Liver (tissue), 9 donors: Measurements from ENCODE around the gene BARHL1. TPM values are rescaled to one million over a fixed set of nuclear protein-coding genes. Genes with fewer than 3 reads are reported as not detected.
"Not testable (repeated sequence)": the region's sequence is repeated elsewhere in the genome, so short reads cannot be mapped to it uniquely, and the experiment has no call there.

Experiments
- DNase-seq: peaks from one replicate; pipeline ENCODE4 v3.0.0-alpha.2; 2017; ENCODE audit warnings: low spot score
- H3K27ac ChIP-seq, 2 donors: one replicate each; pipeline ENCODE4 v1.7.0; 2013; ENCODE audit warnings: inconsistent platforms in 2 of 2, low read length in 2 of 2, control low read depth in 1 of 2, low read depth in 1 of 2, mild to moderate bottlenecking in 1 of 2
- H3K27me3 ChIP-seq, 4 donors: one replicate each; pipeline versions ENCODE4 v1.6.1 to v1.7.0; 2013; ENCODE audit warnings: low read length in 3 of 4, inconsistent platforms in 1 of 4, mild to moderate bottlenecking in 1 of 4, moderate library complexity in 1 of 4; ENCODE audit not compliant: control insufficient read depth in 4 of 4, insufficient read depth in 4 of 4
- H3K36me3 ChIP-seq, 4 donors: one replicate each; pipeline versions ENCODE4 v1.6.1 to v1.7.0; 2013; ENCODE audit warnings: low read length in 3 of 4, mild to moderate bottlenecking in 3 of 4, low read depth in 1 of 4, moderate library complexity in 1 of 4; ENCODE audit not compliant: control insufficient read depth in 4 of 4, insufficient read depth in 3 of 4
- H3K4me1 ChIP-seq, 4 donors: one replicate each; pipeline versions ENCODE4 v1.6.1 to v1.7.0; 2013; ENCODE audit warnings: low read length in 3 of 4, mild to moderate bottlenecking in 3 of 4, moderate library complexity in 1 of 4; ENCODE audit not compliant: control insufficient read depth in 4 of 4, insufficient read depth in 4 of 4
- H3K4me3 ChIP-seq, 3 donors: one replicate each; pipeline versions ENCODE4 v1.6.1 to v1.7.0; 2013; ENCODE audit warnings: low read length in 3 of 3, control low read depth in 1 of 3, low read depth in 1 of 3, mild to moderate bottlenecking in 1 of 3
- H3K9ac ChIP-seq, 2 donors: one replicate each; pipeline ENCODE4 v1.7.0; 2013; ENCODE audit warnings: low read length in 2 of 2, mild to moderate bottlenecking in 2 of 2, moderate library complexity in 2 of 2, control low read depth in 1 of 2, low read depth in 1 of 2
- H3K9me3 ChIP-seq, 4 donors: one replicate each; pipeline versions ENCODE4 v1.6.1 to v1.7.0; 2013; ENCODE audit warnings: low read length in 3 of 4; ENCODE audit not compliant: control insufficient read depth in 4 of 4
- EGR1 ChIP-seq, 2 donors: IDR thresholded peaks; 2 replicates each; pipeline ENCODE4 v1.6.1; 2016 to 2018; ENCODE audit warnings: antibody characterized with exemption in 2 of 2, low read depth in 2 of 2
- FOXA1 ChIP-seq: IDR thresholded peaks from 2 replicates; pipeline ENCODE4 v1.6.1; 2016; ENCODE audit warnings: antibody characterized with exemption
- FOXA2 ChIP-seq: IDR thresholded peaks from 2 replicates; pipeline ENCODE4 v1.6.1; 2016; ENCODE audit warnings: antibody characterized with exemption
- GABPA ChIP-seq, 2 donors: IDR thresholded peaks in 1 of 2; conservative IDR thresholded peaks in 1 of 2; 2 replicates each; pipeline ENCODE4 v1.6.1; 2016; ENCODE audit warnings: antibody characterized with exemption in 2 of 2, mild to moderate bottlenecking in 1 of 2, moderate library complexity in 1 of 2
- HNF4G ChIP-seq: IDR thresholded peaks from 2 replicates; pipeline ENCODE4 v1.6.1; 2016; ENCODE audit warnings: antibody characterized with exemption
- JUND ChIP-seq, 2 donors: IDR thresholded peaks; 2 replicates each; pipeline ENCODE4 v1.6.1; 2016; ENCODE audit warnings: antibody characterized with exemption in 2 of 2
- NR2F2 ChIP-seq: IDR thresholded peaks from 2 replicates; pipeline ENCODE4 v1.6.1; 2016; ENCODE audit warnings: antibody characterized with exemption
- RAD21 ChIP-seq, 2 donors: IDR thresholded peaks; 2 replicates each; pipeline ENCODE4 v1.6.1; 2016; ENCODE audit warnings: antibody characterized with exemption in 2 of 2, mild to moderate bottlenecking in 2 of 2
- RXRA ChIP-seq, 2 donors: IDR thresholded peaks; 2 replicates each; pipeline ENCODE4 v1.6.1; 2017 to 2018; ENCODE audit warnings: antibody characterized with exemption in 2 of 2, mild to moderate bottlenecking in 1 of 2
- SP1 ChIP-seq: IDR thresholded peaks from 2 replicates; pipeline ENCODE4 v1.6.1; 2018; ENCODE audit warnings: antibody characterized with exemption, mild to moderate bottlenecking
- TAF1 ChIP-seq: conservative IDR thresholded peaks from 2 replicates; pipeline ENCODE4 v1.6.1; 2016; ENCODE audit warnings: antibody characterized with exemption, mild to moderate bottlenecking
- YY1 ChIP-seq: IDR thresholded peaks from 2 replicates; pipeline ENCODE4 v1.6.1; 2016; ENCODE audit warnings: antibody characterized with exemption, mild to moderate bottlenecking
- WGBS: extraction: QIAGEN DNeasy Blood & Tissue Kit; methylation state at CpG from one replicate; pipeline ENCODE4 v1.1.7; 2013; 5-methylcytosine and 5-hydroxymethylcytosine counted together
- polyA plus RNA-seq, 2 donors: library from polyadenylated mRNA; stranded (reverse) in 1 of 2; unstranded in 1 of 2; fragments of 200-250 nt in 1 of 2; fragments of >200 nt in 1 of 2; fragmentation: Nextera tagmentation in 1 of 2; extraction: Ambion mirVana in 1 of 2; gene quantifications; one replicate each; pipeline versions ENCODE4 v1.2.1 to v1.2.3, GENCODE V29; 2013 to 2015
- total RNA-seq, 2 donors: library from RNA; depleted of rRNA; stranded (reverse); fragments of >200 nt; gene quantifications; one replicate each; pipeline ENCODE4 v1.2.3, GENCODE V29; 2014
- TF ChIP-seq, protein P1 (sequence below): IDR thresholded peaks from 2 replicates; pipeline ENCODE4 v1.6.1; 2016; ENCODE audit warnings: antibody characterized with exemption, mild to moderate bottlenecking
- TF ChIP-seq, protein P2 (sequence below): IDR thresholded peaks from 2 replicates; pipeline ENCODE4 v1.6.1; 2016; ENCODE audit warnings: antibody characterized with exemption
- TF ChIP-seq, protein P3 (sequence below): IDR thresholded peaks from 2 replicates; pipeline ENCODE4 v1.6.1; 2016; ENCODE audit warnings: antibody characterized with exemption
- donor health status: healthy.
- donor health status: healthy.
- donor health status: healthy.
- donor health status: healthy.
- donor health status: healthy.

The BARHL1 gene
- total and polyA plus RNA-seq, 4 donors: not detected

DNA sequence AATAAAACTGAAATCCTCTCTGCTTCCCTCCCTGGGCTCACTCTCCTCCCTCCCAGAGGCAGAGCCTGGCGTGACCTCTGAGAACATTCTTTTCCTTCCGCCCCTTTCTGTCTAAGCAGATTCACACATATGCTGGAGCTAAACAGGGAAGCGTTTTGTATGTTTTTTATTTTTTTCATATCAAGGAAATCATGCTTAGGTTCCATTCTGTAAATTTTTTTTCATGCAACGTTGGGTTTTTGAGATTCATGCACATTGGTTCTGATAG lies 20.2 kb upstream of the BARHL1 start:
- DNase-seq: no peak
- 56% methylated on average over 4 of the region's 4 CpGs for WGBS
- no peak overlapping the region for H3K27ac ChIP-seq
- H3K4me1 ChIP-seq: no peaks in the 10 kb centered on the region
- no peak overlapping the region for H3K9ac ChIP-seq
- no peak for TF ChIP-seq SP1
- no peak for TF ChIP-seq EGR1 (IDR thresholded peaks at IDR 0.05; ENCODE audit: low read depth in 2 of 2)
- no peak for TF ChIP-seq RXRA (IDR thresholded peaks at IDR 0.05)
- no peak for TF ChIP-seq GABPA (IDR thresholded peaks at IDR 0.05 in 1 of 2, conservative IDR thresholded peaks at IDR 0.05 in 1 of 2)
- no peak for TF ChIP-seq FOXA2
- TF ChIP-seq, protein P1, sequence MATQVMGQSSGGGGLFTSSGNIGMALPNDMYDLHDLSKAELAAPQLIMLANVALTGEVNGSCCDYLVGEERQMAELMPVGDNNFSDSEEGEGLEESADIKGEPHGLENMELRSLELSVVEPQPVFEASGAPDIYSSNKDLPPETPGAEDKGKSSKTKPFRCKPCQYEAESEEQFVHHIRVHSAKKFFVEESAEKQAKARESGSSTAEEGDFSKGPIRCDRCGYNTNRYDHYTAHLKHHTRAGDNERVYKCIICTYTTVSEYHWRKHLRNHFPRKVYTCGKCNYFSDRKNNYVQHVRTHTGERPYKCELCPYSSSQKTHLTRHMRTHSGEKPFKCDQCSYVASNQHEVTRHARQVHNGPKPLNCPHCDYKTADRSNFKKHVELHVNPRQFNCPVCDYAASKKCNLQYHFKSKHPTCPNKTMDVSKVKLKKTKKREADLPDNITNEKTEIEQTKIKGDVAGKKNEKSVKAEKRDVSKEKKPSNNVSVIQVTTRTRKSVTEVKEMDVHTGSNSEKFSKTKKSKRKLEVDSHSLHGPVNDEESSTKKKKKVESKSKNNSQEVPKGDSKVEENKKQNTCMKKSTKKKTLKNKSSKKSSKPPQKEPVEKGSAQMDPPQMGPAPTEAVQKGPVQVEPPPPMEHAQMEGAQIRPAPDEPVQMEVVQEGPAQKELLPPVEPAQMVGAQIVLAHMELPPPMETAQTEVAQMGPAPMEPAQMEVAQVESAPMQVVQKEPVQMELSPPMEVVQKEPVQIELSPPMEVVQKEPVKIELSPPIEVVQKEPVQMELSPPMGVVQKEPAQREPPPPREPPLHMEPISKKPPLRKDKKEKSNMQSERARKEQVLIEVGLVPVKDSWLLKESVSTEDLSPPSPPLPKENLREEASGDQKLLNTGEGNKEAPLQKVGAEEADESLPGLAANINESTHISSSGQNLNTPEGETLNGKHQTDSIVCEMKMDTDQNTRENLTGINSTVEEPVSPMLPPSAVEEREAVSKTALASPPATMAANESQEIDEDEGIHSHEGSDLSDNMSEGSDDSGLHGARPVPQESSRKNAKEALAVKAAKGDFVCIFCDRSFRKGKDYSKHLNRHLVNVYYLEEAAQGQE: no peak
- no peak for TF ChIP-seq YY1
- TF ChIP-seq TAF1: no peak
- TF ChIP-seq, protein P2, sequence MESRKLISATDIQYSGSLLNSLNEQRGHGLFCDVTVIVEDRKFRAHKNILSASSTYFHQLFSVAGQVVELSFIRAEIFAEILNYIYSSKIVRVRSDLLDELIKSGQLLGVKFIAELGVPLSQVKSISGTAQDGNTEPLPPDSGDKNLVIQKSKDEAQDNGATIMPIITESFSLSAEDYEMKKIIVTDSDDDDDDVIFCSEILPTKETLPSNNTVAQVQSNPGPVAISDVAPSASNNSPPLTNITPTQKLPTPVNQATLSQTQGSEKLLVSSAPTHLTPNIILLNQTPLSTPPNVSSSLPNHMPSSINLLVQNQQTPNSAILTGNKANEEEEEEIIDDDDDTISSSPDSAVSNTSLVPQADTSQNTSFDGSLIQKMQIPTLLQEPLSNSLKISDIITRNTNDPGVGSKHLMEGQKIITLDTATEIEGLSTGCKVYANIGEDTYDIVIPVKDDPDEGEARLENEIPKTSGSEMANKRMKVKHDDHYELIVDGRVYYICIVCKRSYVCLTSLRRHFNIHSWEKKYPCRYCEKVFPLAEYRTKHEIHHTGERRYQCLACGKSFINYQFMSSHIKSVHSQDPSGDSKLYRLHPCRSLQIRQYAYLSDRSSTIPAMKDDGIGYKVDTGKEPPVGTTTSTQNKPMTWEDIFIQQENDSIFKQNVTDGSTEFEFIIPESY: no peak
- no peak for TF ChIP-seq JUND (IDR thresholded peaks at IDR 0.05)
- TF ChIP-seq HNF4G: no peak
- no peak overlapping the region for H3K4me3 ChIP-seq
- no peaks in the 10 kb centered on the region for H3K36me3 ChIP-seq
- peaks cover 0 to 4% (median 0%) of the 10 kb centered on the region in 4 donors for H3K27me3 ChIP-seq
- H3K9me3 ChIP-seq: no peaks in the 10 kb centered on the region

DNA sequence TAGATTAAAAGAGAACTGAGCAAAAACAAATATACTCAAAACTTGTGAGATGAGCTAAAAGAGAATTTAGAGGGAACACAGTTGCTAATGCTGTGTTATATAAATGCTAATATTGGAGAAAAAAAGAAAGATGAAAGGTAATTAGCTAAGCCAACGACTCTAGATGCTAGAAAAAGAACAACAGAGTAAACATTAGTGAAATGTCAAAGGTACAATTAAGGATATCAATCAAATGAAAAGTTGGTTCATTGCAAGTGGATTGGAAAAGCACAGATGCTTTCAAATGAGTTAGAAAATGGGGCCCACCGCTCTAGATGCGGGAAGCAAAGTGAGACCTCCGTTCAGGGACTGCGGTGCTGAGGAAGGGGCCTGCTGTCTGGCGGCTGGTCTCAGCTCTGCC lies 17.9 kb upstream of the BARHL1 start:
- TF ChIP-seq, protein P1: no peak
- TF ChIP-seq FOXA1: no peak
- no peak for TF ChIP-seq RAD21 (IDR thresholded peaks at IDR 0.05)
- no peak for TF ChIP-seq NR2F2
- TF ChIP-seq, protein P3, sequence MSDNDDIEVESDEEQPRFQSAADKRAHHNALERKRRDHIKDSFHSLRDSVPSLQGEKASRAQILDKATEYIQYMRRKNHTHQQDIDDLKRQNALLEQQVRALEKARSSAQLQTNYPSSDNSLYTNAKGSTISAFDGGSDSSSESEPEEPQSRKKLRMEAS: no peak
- Histone ChIP-seq H3K4me3 (no peak overlapping the region), H3K4me1 (no peaks in the 10 kb centered on the region), H3K36me3 (no peaks in the 10 kb centered on the region), H3K27ac (no peak overlapping the region), H3K9me3 (no peaks in the 10 kb centered on the region), H3K27me3 (no peaks in the 10 kb centered on the region), H3K9ac (no peak overlapping the region)
- WGBS: 84% methylated on average over 6 of the region's 6 CpGs
- no peak for DNase-seq

DNA sequence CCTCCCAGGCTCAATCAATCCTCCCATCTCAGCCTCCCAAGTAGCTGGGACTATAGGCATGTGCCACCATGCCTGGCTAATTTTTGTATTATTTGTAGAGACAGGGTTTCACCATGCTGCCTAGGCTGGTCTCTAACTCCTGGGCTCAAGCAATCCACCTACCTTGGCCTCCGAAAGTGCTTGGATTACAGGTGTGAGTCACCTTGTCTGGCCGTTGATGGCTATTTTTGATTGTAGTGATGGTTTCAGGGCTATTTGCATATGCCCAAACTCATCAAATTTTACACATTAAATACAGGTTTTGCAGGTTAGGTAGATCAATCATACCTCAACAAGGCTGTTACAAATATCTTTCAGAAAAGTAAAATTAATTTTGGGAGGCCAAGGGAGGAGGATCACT lies 13.6 kb upstream of the BARHL1 start:
- not testable (repeated sequence) for H3K9me3 ChIP-seq, H3K9ac ChIP-seq, H3K4me3 ChIP-seq, H3K27me3 ChIP-seq, H3K27ac ChIP-seq, H3K4me1 ChIP-seq, DNase-seq, H3K36me3 ChIP-seq
- WGBS: 84% methylated on average over 2 of the region's 2 CpGs
